Natural killer cell (primary cell): ENCODE results near the gene ARHGEF16. TPM values are rescaled to one million over a fixed set of nuclear protein-coding genes. Genes with fewer than 3 reads are reported as not detected.

Source experiments
- ATAC-seq, 3 donors: fragments of 150-1000 bp in 2 of 3; fragments of 200-7000 bp in 1 of 3; cut with Tn5 transposase; 1 replicate in 1 of 3; 2 replicates in 2 of 3; pipeline ENCODE4 v1.10.0; 2021; ENCODE audit warnings: mild to moderate bottlenecking in 2 of 3, moderate library complexity in 2 of 3
- DNase-seq, 2 donors: peaks; one replicate each; pipeline versions ENCODE4 v3.0.0 to v3.0.0-alpha.2; 2013 to 2021; ENCODE audit warnings: mixed read lengths in 1 of 2
- H3K27ac ChIP-seq: one replicate; pipeline ENCODE4 v1.5.1; 2013; ENCODE audit warnings: mild to moderate bottlenecking, low read length
- H3K27me3 ChIP-seq: one replicate; pipeline ENCODE4 v1.6.1; 2013; ENCODE audit warnings: low read length; ENCODE audit not compliant: control insufficient read depth, insufficient read depth
- H3K36me3 ChIP-seq: one replicate; pipeline ENCODE4 v1.6.1; 2013; ENCODE audit warnings: low read length; ENCODE audit not compliant: control insufficient read depth, insufficient read depth
- H3K4me1 ChIP-seq: one replicate; pipeline ENCODE4 v1.6.1; 2013; ENCODE audit warnings: low read length; ENCODE audit not compliant: control insufficient read depth, insufficient read depth
- H3K4me3 ChIP-seq: one replicate; pipeline ENCODE4 v1.5.1; 2013; ENCODE audit warnings: low read length
- H3K9me3 ChIP-seq: one replicate; pipeline ENCODE4 v1.6.1; 2013; ENCODE audit warnings: low read length; ENCODE audit not compliant: control insufficient read depth, insufficient read depth
- H3K27ac Mint-ChIP-seq, 2 donors: one replicate each; pipeline ENCODE4 v1.8.0; 2022; ENCODE audit warnings: mild to moderate bottlenecking in 2 of 2, mixed read lengths in 2 of 2, moderate library complexity in 1 of 2
- H3K27me3 Mint-ChIP-seq, 2 donors: one replicate each; pipeline ENCODE4 v1.8.0; 2022; ENCODE audit warnings: low read depth in 2 of 2, mixed read lengths in 2 of 2
- H3K36me3 Mint-ChIP-seq: one replicate; pipeline ENCODE4 v1.8.0; 2022; ENCODE audit warnings: mixed read lengths
- H3K4me1 Mint-ChIP-seq, 2 donors: one replicate each; pipeline ENCODE4 v1.8.0; 2022; ENCODE audit warnings: mixed read lengths in 2 of 2
- H3K4me3 Mint-ChIP-seq: one replicate; pipeline ENCODE4 v1.8.0; 2022; ENCODE audit warnings: mild to moderate bottlenecking, moderate library complexity, mixed read lengths
- H3K9me3 Mint-ChIP-seq, 2 donors: one replicate each; pipeline ENCODE4 v1.8.0; 2022; ENCODE audit warnings: mixed read lengths in 2 of 2
- WGBS: methylation state at CpG from one replicate; pipeline ENCODE4 v1.1.7; 2013; ENCODE audit warnings: missing lambda C conversion rate; ENCODE audit not compliant: insufficient coverage; 5-methylcytosine and 5-hydroxymethylcytosine counted together
- intact Hi-C: fragments of 100-400 bp; cut with micrococcal nuclease; formaldehyde crosslinking; loops from one replicate; pipeline ENCODE4 v1.14.2; 2022
- total RNA-seq, 4 donors: library from RNA; stranded (reverse); fragments of 120-200 nt in 1 of 4; gene quantifications; one replicate each; pipeline versions ENCODE4 v1.2.3 to v1.2.4, GENCODE V29; 2013 to 2022
- TF ChIP-seq, protein P1 (sequence below): fragments of 200-600 bp; IDR thresholded peaks from one replicate; pipeline ENCODE4 v1.8.0; 2022; ENCODE audit warnings: antibody characterized with exemption

ARHGEF16 gene
- total RNA-seq, 3 donors from 2014 or later (not counting 1 experiment from before 2014, with no cell fraction given), result not detected

DNA sequence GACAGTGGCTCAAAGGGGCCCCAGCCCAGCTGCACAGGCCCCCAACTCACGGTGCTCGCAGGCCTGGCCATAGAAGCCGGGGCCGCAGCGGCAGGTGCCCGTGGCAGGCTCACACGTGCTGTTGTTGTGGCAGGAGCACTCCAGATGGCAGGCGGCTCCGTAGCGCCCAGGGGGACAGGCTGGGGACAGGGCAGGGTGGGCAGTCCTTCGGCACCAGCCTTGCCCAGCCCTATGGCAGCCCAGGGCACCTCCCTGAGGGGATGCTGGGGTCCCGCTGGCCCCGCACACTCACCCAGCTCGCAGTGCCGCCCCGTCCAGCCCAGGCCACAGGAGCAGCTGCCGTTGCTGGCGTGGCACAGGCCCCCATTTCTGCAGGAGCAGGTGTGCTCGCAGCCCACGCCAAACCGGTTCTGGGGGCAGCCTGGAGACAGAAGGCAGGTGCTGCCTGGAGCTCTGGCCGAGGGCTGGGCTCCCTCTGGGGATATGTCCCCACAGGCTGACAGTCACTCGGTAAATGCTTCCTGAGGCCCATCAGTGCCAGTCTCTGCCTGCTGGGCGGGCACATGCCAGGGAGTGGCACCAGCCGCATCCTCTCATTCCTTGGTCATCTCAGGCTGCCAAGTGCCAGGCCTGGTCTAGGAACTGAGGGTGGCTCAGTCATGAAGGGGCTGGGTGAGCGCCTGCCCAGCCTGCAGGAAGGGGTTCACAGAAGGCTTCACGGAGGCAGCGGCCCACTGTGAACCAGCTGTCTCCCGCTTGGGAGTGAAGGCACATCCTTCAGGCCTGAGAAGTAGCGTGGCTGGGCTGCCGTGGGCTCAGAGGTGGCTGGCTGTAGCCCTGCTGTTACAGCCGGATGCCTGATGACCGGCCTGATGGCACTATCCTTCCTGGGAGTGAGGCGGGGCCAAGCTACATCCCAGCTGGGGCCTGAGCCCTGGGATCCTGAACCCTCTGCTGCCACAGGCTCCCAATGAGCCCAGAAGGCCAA is 40.1 kb downstream of the ARHGEF16 start:
- no peaks in the 10 kb centered on the region for H3K27me3 Mint-ChIP-seq
- Histone ChIP-seq H3K27ac (no peak overlapping the region), H3K4me1 (peaks cover 6% of the 10 kb centered on the region), H3K4me3 (no peak overlapping the region), H3K27me3 (no peaks in the 10 kb centered on the region), H3K9me3 (no peaks in the 10 kb centered on the region), H3K36me3 (no peaks in the 10 kb centered on the region)
- DNase-seq (no peak), ATAC-seq (no peak)
- H3K4me3 Mint-ChIP-seq, result no peak overlapping the region
- H3K4me1 Mint-ChIP-seq, result peaks cover 6 to 7% of the 10 kb centered on the region in 2 donors
- no peaks in the 10 kb centered on the region for H3K36me3 Mint-ChIP-seq
- TF ChIP-seq, protein P1, sequence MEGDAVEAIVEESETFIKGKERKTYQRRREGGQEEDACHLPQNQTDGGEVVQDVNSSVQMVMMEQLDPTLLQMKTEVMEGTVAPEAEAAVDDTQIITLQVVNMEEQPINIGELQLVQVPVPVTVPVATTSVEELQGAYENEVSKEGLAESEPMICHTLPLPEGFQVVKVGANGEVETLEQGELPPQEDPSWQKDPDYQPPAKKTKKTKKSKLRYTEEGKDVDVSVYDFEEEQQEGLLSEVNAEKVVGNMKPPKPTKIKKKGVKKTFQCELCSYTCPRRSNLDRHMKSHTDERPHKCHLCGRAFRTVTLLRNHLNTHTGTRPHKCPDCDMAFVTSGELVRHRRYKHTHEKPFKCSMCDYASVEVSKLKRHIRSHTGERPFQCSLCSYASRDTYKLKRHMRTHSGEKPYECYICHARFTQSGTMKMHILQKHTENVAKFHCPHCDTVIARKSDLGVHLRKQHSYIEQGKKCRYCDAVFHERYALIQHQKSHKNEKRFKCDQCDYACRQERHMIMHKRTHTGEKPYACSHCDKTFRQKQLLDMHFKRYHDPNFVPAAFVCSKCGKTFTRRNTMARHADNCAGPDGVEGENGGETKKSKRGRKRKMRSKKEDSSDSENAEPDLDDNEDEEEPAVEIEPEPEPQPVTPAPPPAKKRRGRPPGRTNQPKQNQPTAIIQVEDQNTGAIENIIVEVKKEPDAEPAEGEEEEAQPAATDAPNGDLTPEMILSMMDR, result no peak
- 89% methylated on average over 34 of the region's 34 CpGs for WGBS
- no peaks in the 10 kb centered on the region for H3K9me3 Mint-ChIP-seq
- H3K27ac Mint-ChIP-seq, result no peak overlapping the region
- intact Hi-C loops, result no loop called here

DNA sequence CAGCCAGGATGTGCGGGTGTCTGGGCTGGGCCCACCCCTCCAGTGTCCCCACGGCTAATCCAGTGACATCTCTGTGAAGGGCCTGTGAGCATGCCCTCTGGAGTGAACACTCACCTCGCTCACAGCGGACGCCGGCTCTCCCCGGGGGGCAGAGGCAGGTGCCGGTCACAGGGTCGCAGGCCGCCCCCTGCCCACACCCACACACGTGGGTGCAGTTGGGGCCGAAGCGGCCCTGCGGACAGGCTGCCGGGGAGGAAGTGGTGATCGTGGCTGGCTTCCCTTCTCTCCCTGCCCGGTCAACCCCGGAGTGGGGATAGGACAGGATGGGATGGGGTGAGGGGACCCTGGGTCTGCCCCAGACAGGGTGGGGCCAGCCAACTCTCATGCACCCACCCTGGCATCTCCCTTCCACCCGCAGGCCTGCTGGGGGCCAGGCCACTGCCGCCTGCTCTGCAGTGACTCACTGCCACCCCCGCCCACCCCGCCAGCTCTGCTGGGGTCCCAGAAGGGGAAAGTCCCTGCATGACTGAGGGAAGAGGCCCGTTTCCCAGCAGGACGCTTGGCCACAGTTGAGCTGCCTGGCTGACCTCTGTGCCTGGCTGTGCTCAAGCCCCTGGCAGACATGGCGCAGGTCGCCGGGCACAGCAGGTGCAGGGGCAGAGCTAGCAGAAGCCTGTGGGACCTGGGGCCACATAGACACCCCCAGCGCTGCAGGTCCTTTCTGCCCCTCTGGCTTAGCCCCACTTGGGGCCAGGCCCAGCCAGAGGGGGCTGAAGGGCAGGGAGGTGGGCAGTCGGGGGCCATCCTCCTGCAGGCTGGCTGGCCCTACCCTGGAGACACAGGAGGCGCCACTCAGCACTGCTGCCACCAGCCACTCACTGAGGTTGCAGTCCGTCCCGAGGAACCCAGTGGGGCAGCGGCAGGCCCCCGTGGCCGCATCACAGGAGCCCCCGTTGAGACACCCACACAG is 41.6 kb downstream of the ARHGEF16 start:
- Histone ChIP-seq H3K36me3 (no peaks in the 10 kb centered on the region), H3K4me3 (no peak overlapping the region), H3K27ac (no peak overlapping the region), H3K4me1 (peaks cover 5% of the 10 kb centered on the region), H3K27me3 (no peaks in the 10 kb centered on the region), H3K9me3 (no peaks in the 10 kb centered on the region)
- DNase-seq (no peak), ATAC-seq (peak in 1 of 3 donors; percentile 15)
- Mint-ChIP-seq H3K4me3 (no peak overlapping the region), H3K27ac (no peak overlapping the region), H3K9me3 (no peaks in the 10 kb centered on the region), H3K4me1 (peaks cover 4 to 5% of the 10 kb centered on the region in 2 donors), H3K36me3 (no peaks in the 10 kb centered on the region), H3K27me3 (no peaks in the 10 kb centered on the region)
- TF ChIP-seq, protein P1, result no peak
- WGBS, result 75% methylated on average over 34 of the region's 36 CpGs
- intact Hi-C loops, result no loop called here

DNA sequence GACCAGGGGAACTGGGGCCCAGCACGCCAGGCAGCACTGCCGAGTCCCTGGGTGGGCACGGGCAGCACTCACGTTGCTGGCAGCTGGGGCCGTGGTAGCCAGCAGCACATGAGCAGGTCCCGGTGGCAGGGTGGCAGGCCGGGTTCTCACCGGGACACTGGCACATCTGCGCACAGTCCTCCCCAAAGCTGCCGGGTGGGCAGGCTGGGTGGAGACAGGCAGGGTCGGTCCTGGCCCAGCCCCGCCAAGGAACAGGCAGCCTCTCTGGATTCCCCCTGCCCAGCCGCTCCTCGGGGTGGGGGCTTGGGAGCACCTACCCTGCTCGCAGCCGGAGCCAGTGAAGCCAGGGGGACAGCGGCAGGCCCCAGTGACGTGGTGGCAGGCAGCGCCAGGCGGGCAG is 42.5 kb downstream of the ARHGEF16 start:
- TF ChIP-seq, protein P1, result no peak
- Mint-ChIP-seq H3K27ac (no peak overlapping the region), H3K27me3 (no peaks in the 10 kb centered on the region), H3K9me3 (no peaks in the 10 kb centered on the region), H3K36me3 (no peaks in the 10 kb centered on the region), H3K4me1 (no peaks in the 10 kb centered on the region), H3K4me3 (no peak overlapping the region)
- ATAC-seq (no peak), DNase-seq (no peak)
- no peaks in the 10 kb centered on the region for H3K27me3 ChIP-seq
- H3K4me1 ChIP-seq, result no peaks in the 10 kb centered on the region
- no peak overlapping the region for H3K4me3 ChIP-seq
- intact Hi-C loops, result no loop called here
- WGBS, result 93% methylated on average over 20 of the region's 20 CpGs
- H3K36me3 ChIP-seq, result no peaks in the 10 kb centered on the region
- H3K9me3 ChIP-seq, result no peaks in the 10 kb centered on the region
- no peak overlapping the region for H3K27ac ChIP-seq
